Natural killer cell (primary cell): Measurements from ENCODE around the gene CCR6. TPM values are rescaled to one million over a fixed set of nuclear protein-coding genes. Genes with fewer than 3 reads are reported as not detected.
A peak's percentile ranks its signal among the peaks of the same experiment; 100 is the strongest.
"Not testable (repeated sequence)": the region's sequence is repeated elsewhere in the genome, so short reads cannot be mapped to it uniquely, and the experiment has no call there.

Experiments
- ATAC-seq, 3 donors: fragments of 150-1000 bp in 2 of 3; fragments of 200-7000 bp in 1 of 3; cut with Tn5 transposase; 1 replicate in 1 of 3; 2 replicates in 2 of 3; pipeline ENCODE4 v1.10.0; 2021; ENCODE audit warnings: mild to moderate bottlenecking in 2 of 3, moderate library complexity in 2 of 3
- DNase-seq, 2 donors: peaks; one replicate each; pipeline versions ENCODE4 v3.0.0 to v3.0.0-alpha.2; 2013 to 2021; ENCODE audit warnings: mixed read lengths in 1 of 2
- H3K27ac ChIP-seq: one replicate; pipeline ENCODE4 v1.5.1; 2013; ENCODE audit warnings: mild to moderate bottlenecking, low read length
- H3K27me3 ChIP-seq: one replicate; pipeline ENCODE4 v1.6.1; 2013; ENCODE audit warnings: low read length; ENCODE audit not compliant: control insufficient read depth, insufficient read depth
- H3K36me3 ChIP-seq: one replicate; pipeline ENCODE4 v1.6.1; 2013; ENCODE audit warnings: low read length; ENCODE audit not compliant: control insufficient read depth, insufficient read depth
- H3K4me1 ChIP-seq: one replicate; pipeline ENCODE4 v1.6.1; 2013; ENCODE audit warnings: low read length; ENCODE audit not compliant: control insufficient read depth, insufficient read depth
- H3K4me3 ChIP-seq: one replicate; pipeline ENCODE4 v1.5.1; 2013; ENCODE audit warnings: low read length
- H3K9me3 ChIP-seq: one replicate; pipeline ENCODE4 v1.6.1; 2013; ENCODE audit warnings: low read length; ENCODE audit not compliant: control insufficient read depth, insufficient read depth
- H3K27ac Mint-ChIP-seq, 2 donors: one replicate each; pipeline ENCODE4 v1.8.0; 2022; ENCODE audit warnings: mild to moderate bottlenecking in 2 of 2, mixed read lengths in 2 of 2, moderate library complexity in 1 of 2
- H3K27me3 Mint-ChIP-seq, 2 donors: one replicate each; pipeline ENCODE4 v1.8.0; 2022; ENCODE audit warnings: low read depth in 2 of 2, mixed read lengths in 2 of 2
- H3K36me3 Mint-ChIP-seq: one replicate; pipeline ENCODE4 v1.8.0; 2022; ENCODE audit warnings: mixed read lengths
- H3K4me1 Mint-ChIP-seq, 2 donors: one replicate each; pipeline ENCODE4 v1.8.0; 2022; ENCODE audit warnings: mixed read lengths in 2 of 2
- H3K4me3 Mint-ChIP-seq: one replicate; pipeline ENCODE4 v1.8.0; 2022; ENCODE audit warnings: mild to moderate bottlenecking, moderate library complexity, mixed read lengths
- H3K9me3 Mint-ChIP-seq, 2 donors: one replicate each; pipeline ENCODE4 v1.8.0; 2022; ENCODE audit warnings: mixed read lengths in 2 of 2
- WGBS: methylation state at CpG from one replicate; pipeline ENCODE4 v1.1.7; 2013; ENCODE audit warnings: missing lambda C conversion rate; ENCODE audit not compliant: insufficient coverage; 5-methylcytosine and 5-hydroxymethylcytosine counted together
- intact Hi-C: fragments of 100-400 bp; cut with micrococcal nuclease; formaldehyde crosslinking; loops from one replicate; pipeline ENCODE4 v1.14.2; 2022
- total RNA-seq, 4 donors: library from RNA; stranded (reverse); fragments of 120-200 nt in 1 of 4; gene quantifications; one replicate each; pipeline versions ENCODE4 v1.2.3 to v1.2.4, GENCODE V29; 2013 to 2022
- TF ChIP-seq, protein P1 (sequence below): fragments of 200-600 bp; IDR thresholded peaks from one replicate; pipeline ENCODE4 v1.8.0; 2022; ENCODE audit warnings: antibody characterized with exemption

The CCR6 gene
- total RNA-seq, 3 donors from 2014 or later (not counting 1 experiment from before 2014, with no cell fraction given), result 0.23 TPM; not detected in 2

DNA sequence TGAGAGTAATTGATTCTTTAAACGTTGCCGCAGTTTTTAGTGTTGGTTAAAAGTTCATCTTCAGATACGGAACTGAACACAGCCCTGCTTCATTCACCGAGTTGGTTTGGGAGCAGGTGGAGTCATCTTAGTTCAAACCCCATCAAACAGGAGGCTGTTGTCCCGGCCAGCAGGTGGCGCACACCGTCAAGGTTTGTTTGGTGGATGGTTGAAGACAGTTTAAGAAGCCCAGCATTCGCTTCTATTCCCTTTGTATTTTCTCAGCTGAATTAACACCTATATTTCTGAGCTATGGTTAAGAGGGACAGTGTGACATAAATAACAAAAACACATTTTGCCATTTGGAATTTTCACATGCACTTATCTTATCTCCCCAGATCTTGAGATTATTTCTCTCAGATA is 60.0 kb downstream of the CCR6 start:
- TF ChIP-seq, protein P1, sequence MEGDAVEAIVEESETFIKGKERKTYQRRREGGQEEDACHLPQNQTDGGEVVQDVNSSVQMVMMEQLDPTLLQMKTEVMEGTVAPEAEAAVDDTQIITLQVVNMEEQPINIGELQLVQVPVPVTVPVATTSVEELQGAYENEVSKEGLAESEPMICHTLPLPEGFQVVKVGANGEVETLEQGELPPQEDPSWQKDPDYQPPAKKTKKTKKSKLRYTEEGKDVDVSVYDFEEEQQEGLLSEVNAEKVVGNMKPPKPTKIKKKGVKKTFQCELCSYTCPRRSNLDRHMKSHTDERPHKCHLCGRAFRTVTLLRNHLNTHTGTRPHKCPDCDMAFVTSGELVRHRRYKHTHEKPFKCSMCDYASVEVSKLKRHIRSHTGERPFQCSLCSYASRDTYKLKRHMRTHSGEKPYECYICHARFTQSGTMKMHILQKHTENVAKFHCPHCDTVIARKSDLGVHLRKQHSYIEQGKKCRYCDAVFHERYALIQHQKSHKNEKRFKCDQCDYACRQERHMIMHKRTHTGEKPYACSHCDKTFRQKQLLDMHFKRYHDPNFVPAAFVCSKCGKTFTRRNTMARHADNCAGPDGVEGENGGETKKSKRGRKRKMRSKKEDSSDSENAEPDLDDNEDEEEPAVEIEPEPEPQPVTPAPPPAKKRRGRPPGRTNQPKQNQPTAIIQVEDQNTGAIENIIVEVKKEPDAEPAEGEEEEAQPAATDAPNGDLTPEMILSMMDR, result peak; percentile 19
- H3K4me3 Mint-ChIP-seq, H3K27ac ChIP-seq, H3K27me3 Mint-ChIP-seq, DNase-seq, H3K36me3 ChIP-seq, H3K9me3 Mint-ChIP-seq, intact Hi-C loops, H3K27me3 ChIP-seq, H3K27ac Mint-ChIP-seq, H3K4me1 ChIP-seq, H3K9me3 ChIP-seq, H3K4me3 ChIP-seq, H3K4me1 Mint-ChIP-seq, H3K36me3 Mint-ChIP-seq: not testable (repeated sequence)
- peak in 2 of 3 donors; percentile 64 to 73 for ATAC-seq
- 7% methylated on average over 2 of the region's 8 CpGs for WGBS

DNA sequence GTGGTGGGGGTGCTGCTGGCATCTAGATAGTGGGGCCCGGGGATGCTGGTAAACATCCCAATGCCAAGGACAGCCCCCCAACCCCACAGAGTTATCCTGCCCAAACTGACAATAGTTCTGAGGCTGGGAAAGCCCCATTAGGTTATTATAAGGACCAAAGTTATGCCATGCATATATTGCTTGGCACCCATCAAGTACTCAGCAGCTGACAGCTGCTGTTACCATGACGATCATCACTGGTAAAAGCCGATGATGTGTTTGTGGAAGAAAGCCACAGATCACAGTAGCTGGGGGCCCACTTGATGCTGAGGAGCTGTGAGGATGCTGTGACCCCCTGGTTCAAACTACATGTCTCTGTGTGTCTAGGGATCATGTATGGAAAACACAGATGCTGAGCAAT is 62.2 kb downstream of the CCR6 start:
- DNase-seq, H3K36me3 ChIP-seq, H3K27me3 Mint-ChIP-seq, H3K27ac Mint-ChIP-seq, H3K27me3 ChIP-seq, ATAC-seq, intact Hi-C loops, H3K9me3 ChIP-seq, H3K36me3 Mint-ChIP-seq, H3K4me3 Mint-ChIP-seq, H3K4me3 ChIP-seq, H3K4me1 Mint-ChIP-seq, H3K9me3 Mint-ChIP-seq, H3K27ac ChIP-seq, H3K4me1 ChIP-seq: not testable (repeated sequence)
- WGBS, result no CpG with 5 or more reads among the region's 3 CpGs

DNA sequence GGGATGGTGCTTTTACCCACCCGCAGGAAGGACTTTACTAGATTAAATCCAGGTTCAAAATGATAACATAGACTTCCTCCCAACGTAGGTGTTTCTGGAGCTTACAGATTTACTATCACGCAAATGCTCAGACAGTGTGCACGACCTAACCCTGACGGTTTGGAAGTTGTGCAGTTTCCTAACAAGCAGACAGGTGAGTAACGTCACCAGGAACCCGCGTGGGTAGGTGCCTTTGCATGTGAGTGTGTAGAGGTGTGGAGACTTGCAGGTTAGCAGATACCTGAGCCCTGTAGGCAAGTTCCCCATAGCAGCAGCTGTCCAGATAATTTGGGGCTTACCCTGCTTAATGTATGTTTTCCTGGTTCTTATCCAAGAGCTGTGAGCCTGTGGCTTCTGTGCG is 64.4 kb downstream of the CCR6 start:
- H3K36me3 Mint-ChIP-seq, H3K9me3 ChIP-seq, H3K9me3 Mint-ChIP-seq, H3K4me3 Mint-ChIP-seq, H3K36me3 ChIP-seq, H3K4me1 Mint-ChIP-seq, ATAC-seq, DNase-seq, H3K4me1 ChIP-seq, H3K27ac Mint-ChIP-seq, intact Hi-C loops, H3K27ac ChIP-seq, H3K4me3 ChIP-seq, H3K27me3 ChIP-seq: not testable (repeated sequence)
- 78% methylated on average over 8 of the region's 9 CpGs for WGBS
- H3K27me3 Mint-ChIP-seq, result peaks cover 0 to 11% of the 10 kb centered on the region in 2 donors

Other genes starting within 250 kb of the CCR6 start
- 100 to 1,000 TPM in 1 of 3 donors, 10 to 100 TPM in 2; 65.1 to 106 (median 84.5) TPM for gene RNASET2, start 166.5 kb upstream of the CCR6 start, total RNA-seq
- 10 to 100 TPM; 13.5 to 17.0 (median 15.4) TPM for gene CEP43, start 123.7 kb upstream of the CCR6 start, total RNA-seq
- under 1 TPM in 1 of 3 donors, not detected in 2; 0.24 TPM for gene GPR31, start 34.9 kb downstream of the CCR6 start, total RNA-seq
- gene UNC93A, start 168.2 kb downstream of the CCR6 start, total RNA-seq, result not detected
- gene TTLL2, start 202.0 kb downstream of the CCR6 start, total RNA-seq, result not detected